HCT116 (cell line): ENCODE results near the gene PAPOLB.

Experiments used
- CTCF ChIP-seq, 3 experiments: fragments of 200-600 bp in 1 of 3; sonication (generic) in 1 of 3; IDR thresholded peaks in 2 of 3; conservative IDR thresholded peaks in 1 of 3; 2 replicates each; pipeline ENCODE4 v1.5.1; 2012 to 2017; ENCODE audit warnings: low read depth in 2 of 3, low read length in 2 of 3, antibody characterized with exemption in 1 of 3, borderline replicate concordance in 1 of 3, control low read depth in 1 of 3, mild to moderate bottlenecking in 1 of 3, mixed read lengths in 1 of 3, mixed run types in 1 of 3, moderate library complexity in 1 of 3; ENCODE audit not compliant: insufficient read depth in 1 of 3
- ELF1 ChIP-seq: IDR thresholded peaks from 2 replicates; pipeline ENCODE4 v1.6.1; 2012; ENCODE audit warnings: low read depth, borderline replicate concordance
- POLR2A ChIP-seq: IDR thresholded peaks from 2 replicates; pipeline ENCODE4 v1.7.0; 2011; ENCODE audit warnings: borderline replicate concordance; ENCODE audit not compliant: insufficient read depth, insufficient read length; ENCODE audit errors: extremely low read depth
- POLR2AphosphoS5 ChIP-seq: IDR thresholded peaks from 2 replicates; pipeline ENCODE4 v1.6.1; 2011; ENCODE audit warnings: mild to moderate bottlenecking, low read depth, low read length, moderate library complexity
- RAD21 ChIP-seq: IDR thresholded peaks from 2 replicates; pipeline ENCODE4 v1.6.1; 2012; ENCODE audit warnings: low read depth, mild to moderate bottlenecking
- SIN3A ChIP-seq: IDR thresholded peaks from 2 replicates; pipeline ENCODE4 v1.6.1; 2012; ENCODE audit warnings: low read depth
- SRF ChIP-seq: IDR thresholded peaks from 2 replicates; pipeline ENCODE4 v1.6.1; 2012; ENCODE audit warnings: low read depth
- TCF7L2 ChIP-seq: IDR thresholded peaks from 2 replicates; pipeline ENCODE4 v1.7.0; 2011; ENCODE audit warnings: borderline replicate concordance, inconsistent platforms; ENCODE audit not compliant: insufficient read depth, insufficient read length; ENCODE audit errors: extremely low read depth

- TF ChIP-seq CTCF (IDR thresholded peaks at IDR 0.05 in 2 of 3, conservative IDR thresholded peaks at IDR 0.05 in 1 of 3; ENCODE audit: borderline replicate concordance in 1 of 3, insufficient read depth in 1 of 3, low read depth in 2 of 3, low read length in 2 of 3) = no peak
- TF ChIP-seq RAD21 = no peak
- no peak for TF ChIP-seq SRF
- no peak for TF ChIP-seq SIN3A
- no peak for TF ChIP-seq POLR2A
- no peak for TF ChIP-seq POLR2AphosphoS5
- no peak for TF ChIP-seq ELF1
- no peak for TF ChIP-seq TCF7L2
Measured at GRCh38 chr7:4809666-4810065, 52.2 kb downstream of the PAPOLB start.
